H1 (cell line): Measurements from ENCODE around the gene LTC4S. TPM values are rescaled to one million over a fixed set of nuclear protein-coding genes. Genes with fewer than 3 reads are reported as not detected.

ENCODE experiments used
- CTCF ChIA-PET: fragments of 300-600 bp; sonication (Branson Sonifier 250); formaldehyde crosslinking; loops from one replicate; lab custom pipeline; 2021; ENCODE audit not compliant: partially characterized antibody; lab: Charles Lee
- POLR2A ChIA-PET: fragments of 300-600 bp; sonication (Branson Sonifier 250); formaldehyde crosslinking; loops from one replicate; lab custom pipeline; 2021; ENCODE audit warnings: inconsistent platforms; ENCODE audit not compliant: partially characterized antibody; lab: Charles Lee
- DNase-seq, 2 experiments: peaks; one replicate each; pipeline versions ENCODE4 v3.0.0 to v3.0.0-alpha.2; 2010 to 2022; ENCODE audit warnings: low spot score in 2 of 2, low read depth in 1 of 2, mixed read lengths in 1 of 2
- FAIRE-seq: peaks from 2 replicates; lab custom pipeline; 2011; peaks lifted over from hg19 to GRCh38; lab: Jason Lieb, UNC
- H2AFZ ChIP-seq: 2 replicates; pipeline ENCODE4 v1.8.1; 2012; ENCODE audit warnings: low read length, inconsistent platforms
- H2AK5ac ChIP-seq: 2 replicates; pipeline ENCODE4 v1.6.1; 2013; ENCODE audit warnings: low read depth, low read length
- H2BK120ac ChIP-seq: replicated peaks from 2 replicates; pipeline ENCODE3; 2013; ENCODE audit warnings: low read depth, low read length, inconsistent platforms
- H2BK12ac ChIP-seq: 2 replicates; pipeline ENCODE4 v1.6.1; 2013; ENCODE audit warnings: low read depth, low read length
- H2BK15ac ChIP-seq: 2 replicates; pipeline ENCODE4 v1.6.1; 2013; ENCODE audit warnings: low read length
- H2BK20ac ChIP-seq: 2 replicates; pipeline ENCODE4 v1.6.1; 2013; ENCODE audit warnings: low read length
- H2BK5ac ChIP-seq: 2 replicates; pipeline ENCODE4 v1.6.1; 2013; ENCODE audit warnings: low read depth, low read length
- H3K14ac ChIP-seq: 2 replicates; pipeline ENCODE4 v1.6.1; 2013; ENCODE audit warnings: inconsistent platforms; ENCODE audit not compliant: insufficient read length
- H3K18ac ChIP-seq: 2 replicates; pipeline ENCODE4 v1.6.1; 2013; ENCODE audit warnings: low read length; ENCODE audit errors: extremely low read depth
- H3K23ac ChIP-seq: 2 replicates; pipeline ENCODE4 v1.6.1; 2013; ENCODE audit warnings: inconsistent platforms; ENCODE audit not compliant: insufficient read length
- H3K23me2 ChIP-seq: 2 replicates; pipeline ENCODE4 v1.6.1; 2013; ENCODE audit warnings: low read depth, low read length
- H3K27ac ChIP-seq: 2 replicates; pipeline ENCODE4 v1.6.1; 2011; ENCODE audit warnings: low read depth, low read length, inconsistent platforms
- H3K27me3 ChIP-seq, 4 experiments: replicated peaks in 1 of 4; 1 replicate in 1 of 4; 2 replicates in 3 of 4; pipeline versions ENCODE4 v1.6.1 to v1.8.1; 2011 to 2013; ENCODE audit warnings: low read length in 3 of 4, mild to moderate bottlenecking in 3 of 4, inconsistent platforms in 2 of 4, mixed read lengths in 2 of 4, moderate library complexity in 1 of 4; ENCODE audit not compliant: control insufficient read depth in 3 of 4, insufficient read depth in 3 of 4; ENCODE audit errors: extremely low read depth in 1 of 4
- H3K36me3 ChIP-seq, 4 experiments: 2 replicates each; pipeline versions ENCODE4 v1.6.1 to v1.8.1; 2011 to 2013; ENCODE audit warnings: mild to moderate bottlenecking in 4 of 4, low read length in 3 of 4, moderate library complexity in 2 of 4, control low read depth in 1 of 4, inconsistent platforms in 1 of 4; ENCODE audit not compliant: insufficient read depth in 4 of 4, control insufficient read depth in 2 of 4
- H3K4ac ChIP-seq: replicated peaks from 2 replicates; pipeline ENCODE3; 2013; ENCODE audit warnings: low read length, low read depth, mixed read lengths, inconsistent platforms; ENCODE audit not compliant: insufficient read length
- H3K4me1 ChIP-seq, 4 experiments: replicated peaks in 1 of 4; 1 replicate in 1 of 4; 2 replicates in 3 of 4; pipeline versions ENCODE4 v1.6.1 to v1.8.1; 2011 to 2013; ENCODE audit warnings: low read length in 3 of 4, inconsistent platforms in 2 of 4, mixed read lengths in 1 of 4; ENCODE audit not compliant: insufficient read depth in 4 of 4, control insufficient read depth in 3 of 4
- H3K4me2 ChIP-seq, 2 experiments: 2 replicates each; pipeline versions ENCODE4 v1.6.1 to v1.8.1; 2011 to 2013; ENCODE audit warnings: low read depth in 2 of 2, low read length in 2 of 2, control low read depth in 1 of 2, inconsistent platforms in 1 of 2, mild to moderate bottlenecking in 1 of 2; ENCODE audit not compliant: insufficient read depth in 1 of 2
- H3K4me3 ChIP-seq, 4 experiments: fragments of 200-600, 300-600 bp in 1 of 4; sonication (generic), shearing (Covaris generic), sonication (Bioruptor Twin) in 1 of 4; 2 replicates each; pipeline versions ENCODE4 v1.5.1 to v1.8.1; 2011 to 2016; ENCODE audit warnings: low read length in 4 of 4, low read depth in 3 of 4, control low read depth in 2 of 4, inconsistent platforms in 2 of 4, mild to moderate bottlenecking in 2 of 4, mixed read lengths in 1 of 4, moderate library complexity in 1 of 4; ENCODE audit not compliant: insufficient read depth in 2 of 4; ENCODE audit errors: extremely low read depth in 1 of 4
- H3K56ac ChIP-seq: replicated peaks from 2 replicates; pipeline ENCODE3; 2013; ENCODE audit warnings: low read depth, mild to moderate bottlenecking, mixed read lengths, low read length, inconsistent platforms; ENCODE audit not compliant: insufficient read length
- H3K79me1 ChIP-seq: 2 replicates; pipeline ENCODE4 v1.6.1; 2013; ENCODE audit warnings: low read depth, low read length, control low read depth
- H3K79me2 ChIP-seq, 2 experiments: 2 replicates each; pipeline versions ENCODE4 v1.6.1 to v1.8.1; 2012 to 2013; ENCODE audit warnings: low read length in 2 of 2, mild to moderate bottlenecking in 2 of 2, inconsistent platforms in 1 of 2; ENCODE audit not compliant: insufficient read depth in 2 of 2, control insufficient read depth in 1 of 2
- H3K9ac ChIP-seq, 4 experiments: replicated peaks in 1 of 4; 1 replicate in 1 of 4; 2 replicates in 3 of 4; pipeline versions ENCODE4 v1.6.1 to v1.8.1; 2011 to 2013; ENCODE audit warnings: low read depth in 3 of 4, low read length in 3 of 4, control low read depth in 2 of 4, mild to moderate bottlenecking in 2 of 4, moderate library complexity in 2 of 4, inconsistent platforms in 1 of 4; ENCODE audit errors: extremely low read depth in 1 of 4
- H3K9me3 ChIP-seq, 2 experiments: 2 replicates each; pipeline versions ENCODE4 v1.6.1 to v1.8.1; 2012 to 2013; ENCODE audit warnings: mild to moderate bottlenecking in 2 of 2, moderate library complexity in 2 of 2, control low read depth in 1 of 2, inconsistent platforms in 1 of 2, low read depth in 1 of 2, low read length in 1 of 2, mixed read lengths in 1 of 2; ENCODE audit not compliant: insufficient read depth in 2 of 2
- H4K20me1 ChIP-seq, 2 experiments: replicated peaks in 1 of 2; 2 replicates each; pipeline versions ENCODE3 to v1.8.1; 2011 to 2013; ENCODE audit warnings: inconsistent platforms in 2 of 2, low read length in 2 of 2, mild to moderate bottlenecking in 1 of 2; ENCODE audit not compliant: insufficient read depth in 2 of 2, control insufficient read depth in 1 of 2
- H4K5ac ChIP-seq: 2 replicates; pipeline ENCODE4 v1.6.1; 2013; ENCODE audit warnings: low read length, low read depth, mixed read lengths, inconsistent platforms; ENCODE audit not compliant: insufficient read length
- H4K8ac ChIP-seq: 2 replicates; pipeline ENCODE4 v1.8.0; 2013; ENCODE audit warnings: mild to moderate bottlenecking, moderate library complexity, low read length, inconsistent platforms; ENCODE audit not compliant: insufficient read depth; ENCODE audit errors: extremely low read depth
- H4K91ac ChIP-seq: replicated peaks from 2 replicates; pipeline ENCODE3; 2013; ENCODE audit warnings: low read length, mixed read lengths, inconsistent platforms; ENCODE audit not compliant: insufficient read length
- WGBS, 2 experiments: shearing (Covaris generic) in 1 of 2; methylation state at CpG; one replicate each; pipeline versions ENCODE4 v1.1.6 to v1.1.7; 2013 to 2015; ENCODE audit warnings: low lambda C conversion rate in 2 of 2, mixed read lengths in 2 of 2, inconsistent platforms in 1 of 2, low coverage in 1 of 2, missing lambda C conversion rate in 1 of 2; ENCODE audit not compliant: insufficient replicate concordance in 2 of 2, insufficient coverage in 1 of 2, insufficient read length in 1 of 2; ENCODE audit errors: extremely low coverage in 1 of 2, missing lambda C conversion rate in 1 of 2; 5-methylcytosine and 5-hydroxymethylcytosine counted together
- polyA plus RNA-seq, 7 experiments: library from polyadenylated mRNA; depleted of rRNA in 3 of 7; stranded (reverse) in 5 of 7; unstranded in 2 of 7; fragments of >200 nt in 5 of 7; fragments of 200-250 nt in 2 of 7; gene quantifications; 1 replicate in 5 of 7; 2 replicates in 1 of 7; 4 replicates in 1 of 7; pipeline versions ENCODE4 v1.2.1 to v1.2.3, GENCODE V29; 2011 to 2013; ENCODE audit warnings: missing spikeins in 2 of 7, mixed read lengths in 2 of 7
- total RNA-seq: library from RNA; stranded (reverse); fragmentation: NEBNext Ultra II Directional; extraction: Animal tissue kit (Norgen Biotek cat#: 25700); gene quantifications from 2 replicates; pipeline ENCODE4 v1.2.1, GENCODE V29; 2021

LTC4S gene
- total and polyA plus RNA-seq, 2 of the 8 experiments (the other 6 are each of a cell fraction or from before 2014, with no cell fraction given) = 2.2 to 3.7 TPM

GRCh38 chr5:179773686-179774040, 20.1 kb upstream of the LTC4S start:
- Histone ChIP-seq H4K20me1 (peaks cover 0 to 6% of the 10 kb centered on the region in 2 experiments), H3K4me2 (no peak overlapping the region), H3K9me3 (no peaks in the 10 kb centered on the region), H3K36me3 (peaks cover 19 to 61% (median 50%) of the 10 kb centered on the region in 4 experiments), H3K14ac (no peak overlapping the region), H3K9ac (no peak overlapping the region), H3K23me2 (no peaks in the 10 kb centered on the region), H2BK20ac (no peak overlapping the region), H2BK120ac (no peak overlapping the region), H3K79me1 (peaks cover 2% of the 10 kb centered on the region), H2BK12ac (no peak overlapping the region), H3K18ac (no peak overlapping the region), H2BK15ac (no peak overlapping the region), H3K4me3 (no peak overlapping the region), H2AK5ac (no peak overlapping the region), H2AFZ (no peak overlapping the region), H3K27me3 (no peaks in the 10 kb centered on the region), H3K4ac (no peak overlapping the region), H3K56ac (no peak overlapping the region), H4K91ac (no peak overlapping the region), H4K8ac (no peak overlapping the region), H2BK5ac (no peak overlapping the region), H4K5ac (no peak overlapping the region), H3K79me2 (peaks cover 0 to 3% of the 10 kb centered on the region in 2 experiments; a peak in 1 of 4 replicates), H3K23ac (no peak overlapping the region), H3K27ac (no peak overlapping the region), H3K4me1 (0 out of 7 replicates have a peak, but pooled peaks cover 0 to 2% (median 0%) of the 10 kb centered on the region in 4 experiments)
- CTCF ChIA-PET = interaction anchor here (3.4 kb wide), 1 partner anchor 11 kb away, joined by 19 read pairs; no protein-coding TSS in a partner anchor
- DNase-seq (no peak), FAIRE-seq (no peak)
- 90% methylated on average over 9 of the region's 9 CpGs; no CpG with 5 or more reads in 1 of the 2 experiments for WGBS, 2 experiments
- POLR2A ChIA-PET = interaction anchor here (1.4 kb wide), 1 partner anchor 150 kb away, joined by 3 read pairs; the partner anchor contains the start of gene HNRNPH1
